HG02642 (cell line): ENCODE results near the gene OR8K5.
"Not testable (repeated sequence)": the region's sequence is repeated elsewhere in the genome, so short reads cannot be mapped to it uniquely, and the experiment has no call there.

Experiments used
- ATAC-seq: cut with Tn5 transposase; IDR thresholded peaks from one replicate; pipeline ENCODE4 v1.9.1; 2021; ENCODE audit warnings: mild to moderate bottlenecking; ENCODE audit not compliant: unreplicated experiment, poor library complexity

The OR8K5 gene, protein sequence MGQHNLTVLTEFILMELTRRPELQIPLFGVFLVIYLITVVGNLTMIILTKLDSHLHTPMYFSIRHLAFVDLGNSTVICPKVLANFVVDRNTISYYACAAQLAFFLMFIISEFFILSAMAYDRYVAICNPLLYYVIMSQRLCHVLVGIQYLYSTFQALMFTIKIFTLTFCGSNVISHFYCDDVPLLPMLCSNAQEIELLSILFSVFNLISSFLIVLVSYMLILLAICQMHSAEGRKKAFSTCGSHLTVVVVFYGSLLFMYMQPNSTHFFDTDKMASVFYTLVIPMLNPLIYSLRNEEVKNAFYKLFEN

DNA sequence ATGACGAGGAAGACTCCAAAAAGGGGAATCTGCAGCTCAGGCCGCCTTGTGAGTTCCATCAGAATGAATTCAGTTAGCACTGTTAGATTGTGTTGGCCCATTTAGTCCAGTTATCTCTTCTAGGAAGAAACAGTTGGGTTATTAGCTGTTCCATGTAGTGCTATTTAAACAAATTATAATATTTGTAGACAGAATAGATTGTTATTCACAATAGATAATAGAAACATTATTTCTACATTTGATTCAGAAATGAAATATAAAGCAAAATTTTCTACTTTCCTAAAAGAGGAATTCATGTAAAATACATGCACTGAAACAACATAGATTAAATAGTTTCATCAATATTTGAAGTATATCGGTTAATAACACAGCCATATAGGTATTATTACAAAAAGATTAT, at the start of gene OR8K5:
Gene OR8K5 (minus strand): TSS at position 101 of the 400 bp plus-strand sequence. CDS start 0 bp downstream, at position 101.
- no peak for ATAC-seq

- no peak for ATAC-seq
These were observed 47.7 kb upstream of the OR8K5 start for GRCh38 chr11:56207790-56208189.

- ATAC-seq = no peak
These were observed 37.2 kb upstream of the OR8K5 start for GRCh38 chr11:56197367-56197766.

- no peak for ATAC-seq
These were observed 36.6 kb upstream of the OR8K5 start for GRCh38 chr11:56196705-56197104.

DNA sequence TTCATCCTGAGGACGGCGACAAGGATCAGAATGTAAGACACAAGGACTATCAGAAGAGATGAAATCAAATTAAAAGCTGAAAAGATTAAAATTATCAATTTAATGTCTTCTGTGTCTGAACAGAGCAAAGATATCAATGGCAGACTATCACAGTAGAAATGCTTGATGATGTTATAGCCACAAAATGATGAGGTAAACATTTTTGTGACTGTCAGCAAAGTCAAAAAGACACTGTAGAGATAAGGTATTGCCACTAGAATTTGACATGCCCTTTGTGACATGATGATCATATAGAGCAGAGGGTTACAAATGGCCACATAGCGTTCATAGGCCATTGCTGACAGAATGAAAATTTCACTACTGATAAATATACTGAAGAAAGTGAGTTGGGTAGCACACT, 28.5 kb upstream of the OR8K5 start:
- no peak for ATAC-seq

DNA sequence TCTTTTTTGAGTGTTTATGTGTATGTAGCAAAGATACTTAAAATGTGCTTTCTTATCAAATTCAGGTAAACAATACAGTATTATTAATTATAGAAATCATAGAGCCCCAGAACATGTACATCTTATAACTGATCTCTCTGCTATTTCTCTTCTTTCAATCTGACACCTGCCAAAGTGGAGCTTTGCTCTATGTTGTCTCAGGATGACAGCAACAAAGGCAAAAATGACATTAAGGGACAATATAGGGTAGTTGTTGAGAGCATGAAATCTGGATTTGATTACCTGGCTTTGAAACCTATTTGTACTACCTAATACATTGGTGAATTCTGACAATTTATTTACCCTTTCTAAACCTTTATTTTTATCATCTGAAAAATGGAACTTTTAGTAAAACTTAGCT, 23.3 kb upstream of the OR8K5 start:
- no peak for ATAC-seq

GRCh38 chr11:56176318-56176717, 16.2 kb upstream of the OR8K5 start, which contains the start of gene OR5J2:
OR5J2 (plus strand) TSS chr11:56176618; CDS start chr11:56176618, 0 bp downstream.
- ATAC-seq = no peak

DNA sequence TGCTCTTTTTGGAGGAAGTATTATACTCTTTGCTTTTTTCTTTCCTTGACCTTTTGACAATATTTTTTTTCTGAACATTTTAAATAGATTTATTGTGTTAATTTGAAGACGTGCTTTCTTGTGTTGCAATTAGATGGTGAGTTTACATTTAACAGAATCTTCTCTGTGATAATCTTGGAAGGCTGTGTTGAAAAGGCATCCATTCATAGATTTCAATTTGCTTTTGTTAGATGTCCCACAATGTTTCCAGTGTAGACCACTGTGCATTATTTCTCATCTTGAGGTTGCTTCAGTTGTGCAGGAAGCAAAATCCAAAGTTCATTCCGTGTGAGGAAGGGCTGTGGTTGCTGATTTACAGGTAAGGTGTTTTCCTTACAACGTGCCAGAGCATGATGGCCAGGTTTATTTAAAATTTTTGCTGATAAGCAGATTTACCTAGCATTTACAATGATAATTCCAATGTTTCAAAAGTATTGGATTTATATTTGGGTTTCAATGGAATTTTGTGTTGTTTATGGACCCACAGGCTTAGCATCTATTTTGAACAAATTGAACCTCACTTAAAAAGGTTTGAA, 12.2 kb upstream of the OR8K5 start:
- ATAC-seq = no peak

DNA sequence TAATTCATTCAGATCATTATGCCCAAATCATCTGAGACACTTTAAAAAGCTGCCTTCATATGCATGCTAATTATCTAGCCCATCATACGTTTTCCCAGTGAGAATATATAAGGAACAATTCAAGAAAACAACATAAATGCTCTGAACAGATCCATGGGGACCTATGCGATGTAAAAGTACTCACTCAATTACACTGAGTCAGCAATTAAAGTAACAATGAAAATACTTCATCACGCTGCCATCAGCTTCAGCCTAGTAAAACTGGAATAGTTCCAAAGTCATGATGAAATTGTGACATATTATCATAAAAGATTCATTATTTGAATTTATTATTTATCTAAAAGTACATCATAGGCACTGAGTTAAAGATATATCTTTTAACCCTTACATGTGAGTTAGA, 3.7 kb upstream of the OR8K5 start:
- no peak for ATAC-seq

DNA sequence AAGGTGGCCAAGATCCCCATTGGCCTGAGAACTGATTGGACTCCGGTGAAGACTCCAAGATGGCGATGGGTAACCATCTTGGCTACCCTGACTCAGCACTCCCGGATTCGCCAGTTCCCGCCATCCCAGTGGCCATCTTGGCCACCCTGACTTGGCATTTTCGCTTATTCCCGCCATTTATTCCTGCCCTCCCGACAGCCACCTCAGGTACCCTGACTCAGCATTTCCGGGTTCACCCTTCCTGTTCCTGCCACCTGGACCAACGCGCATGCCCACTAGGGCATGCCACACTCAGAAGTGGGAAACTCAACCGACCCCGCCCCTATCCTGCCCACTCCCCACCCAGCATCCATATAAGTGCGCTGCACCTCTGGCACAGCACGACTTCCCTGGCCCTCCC, 7.8 kb downstream of the OR8K5 start:
- ATAC-seq = no peak

GRCh38 chr11:56151376-56151775, 8.7 kb downstream of the OR8K5 start:
- no peak for ATAC-seq

GRCh38 chr11:56143681-56144080, 16.4 kb downstream of the OR8K5 start:
- not testable (repeated sequence) for ATAC-seq

DNA sequence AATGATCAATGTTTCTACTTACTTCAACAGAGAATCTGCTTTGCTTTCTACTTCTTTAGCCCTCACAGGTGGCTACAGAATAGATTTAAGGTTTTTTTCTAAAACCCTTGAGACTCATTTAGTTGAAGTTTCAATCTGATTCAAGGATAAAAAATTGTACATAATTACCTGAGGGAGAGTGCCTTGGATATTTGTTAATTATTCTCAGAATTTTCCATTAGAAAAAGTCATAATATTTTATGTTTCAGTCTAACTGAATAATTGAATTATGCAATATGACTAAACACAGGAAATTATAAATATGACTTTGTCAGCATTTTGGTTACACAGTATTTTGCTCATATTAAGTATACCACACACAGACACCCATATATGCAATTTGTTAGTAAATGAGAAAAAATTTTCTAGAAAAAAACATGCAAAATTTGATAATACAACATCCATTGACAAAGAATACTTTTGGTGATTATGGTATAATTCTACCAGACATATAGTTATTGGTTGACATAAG, 19.9 kb downstream of the OR8K5 start, which contains the start of gene OR8J3:
Gene OR8J3 (minus strand): TSS at position 51 of the 511 bp plus-strand sequence. CDS start 2,483 bp downstream, outside the sequence.
- ATAC-seq = no peak

GRCh38 chr11:56122073-56122472, 38.0 kb downstream of the OR8K5 start, which contains the start of gene OR8H3:
OR8H3 (plus strand) TSS chr11:56122373; CDS start chr11:56122373, 0 bp downstream.
- no peak for ATAC-seq
